GM18507 (cell line): ENCODE results near the gene SLC29A4.
"Not testable (repeated sequence)": the region's sequence is repeated elsewhere in the genome, so short reads cannot be mapped to it uniquely, and the experiment has no call there.

Experiments used
- DNase-seq: peaks from one replicate; pipeline ENCODE4 v3.0.0; 2011; ENCODE audit warnings: low read depth; ENCODE audit not compliant: insufficient read length; ENCODE audit errors: extremely low spot score
- FAIRE-seq: peaks from 2 replicates; lab custom pipeline; 2011; peaks lifted over from hg19 to GRCh38; lab: Jason Lieb, UNC

SLC29A4 gene, protein sequence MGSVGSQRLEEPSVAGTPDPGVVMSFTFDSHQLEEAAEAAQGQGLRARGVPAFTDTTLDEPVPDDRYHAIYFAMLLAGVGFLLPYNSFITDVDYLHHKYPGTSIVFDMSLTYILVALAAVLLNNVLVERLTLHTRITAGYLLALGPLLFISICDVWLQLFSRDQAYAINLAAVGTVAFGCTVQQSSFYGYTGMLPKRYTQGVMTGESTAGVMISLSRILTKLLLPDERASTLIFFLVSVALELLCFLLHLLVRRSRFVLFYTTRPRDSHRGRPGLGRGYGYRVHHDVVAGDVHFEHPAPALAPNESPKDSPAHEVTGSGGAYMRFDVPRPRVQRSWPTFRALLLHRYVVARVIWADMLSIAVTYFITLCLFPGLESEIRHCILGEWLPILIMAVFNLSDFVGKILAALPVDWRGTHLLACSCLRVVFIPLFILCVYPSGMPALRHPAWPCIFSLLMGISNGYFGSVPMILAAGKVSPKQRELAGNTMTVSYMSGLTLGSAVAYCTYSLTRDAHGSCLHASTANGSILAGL

DNA sequence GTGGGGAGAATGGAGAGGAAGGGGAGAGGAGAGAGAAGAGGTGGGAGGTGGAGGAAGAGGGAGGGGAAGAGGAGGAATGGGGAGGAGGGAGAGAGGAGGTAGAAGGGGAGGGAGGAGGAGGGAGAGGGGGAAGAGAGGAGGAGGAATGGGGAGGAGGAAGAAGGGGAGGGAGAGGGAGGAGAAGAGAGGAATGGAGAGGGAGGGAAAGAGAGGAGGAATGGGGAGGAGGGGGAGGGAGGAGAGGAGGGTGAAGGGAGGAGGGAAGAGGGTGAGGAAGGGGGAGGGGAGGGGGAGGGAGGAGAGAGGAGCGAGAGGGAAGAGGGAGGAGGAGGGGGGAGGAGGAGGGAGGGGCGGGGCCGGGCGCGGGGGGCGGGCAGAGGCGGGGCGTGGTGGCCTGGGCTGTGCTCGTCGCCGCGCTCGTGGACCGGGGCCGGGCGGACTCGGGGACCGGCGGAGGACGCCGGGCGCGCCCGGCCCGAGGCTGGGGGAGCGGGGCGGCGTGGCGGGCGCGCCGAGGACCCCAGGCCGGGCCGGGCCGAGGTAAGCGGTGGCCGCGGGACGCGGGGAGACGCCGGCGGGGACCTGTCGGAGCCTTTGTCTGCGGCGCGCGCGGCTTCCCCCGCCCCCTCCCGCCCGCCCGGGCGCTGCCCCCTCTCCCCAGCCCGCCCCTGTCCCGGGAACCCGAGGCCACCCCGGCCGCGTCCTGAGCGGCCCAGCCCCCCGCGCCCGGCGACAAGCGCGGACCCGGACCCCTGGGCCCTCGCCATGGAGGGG is at the start of gene SLC29A4:
Gene SLC29A4, plus strand, starts transcription at position 401 of the 774 bp plus-strand sequence. CDS start 4,874 bp downstream, outside the sequence.
- FAIRE-seq (no peak), DNase-seq (no peak)

DNA sequence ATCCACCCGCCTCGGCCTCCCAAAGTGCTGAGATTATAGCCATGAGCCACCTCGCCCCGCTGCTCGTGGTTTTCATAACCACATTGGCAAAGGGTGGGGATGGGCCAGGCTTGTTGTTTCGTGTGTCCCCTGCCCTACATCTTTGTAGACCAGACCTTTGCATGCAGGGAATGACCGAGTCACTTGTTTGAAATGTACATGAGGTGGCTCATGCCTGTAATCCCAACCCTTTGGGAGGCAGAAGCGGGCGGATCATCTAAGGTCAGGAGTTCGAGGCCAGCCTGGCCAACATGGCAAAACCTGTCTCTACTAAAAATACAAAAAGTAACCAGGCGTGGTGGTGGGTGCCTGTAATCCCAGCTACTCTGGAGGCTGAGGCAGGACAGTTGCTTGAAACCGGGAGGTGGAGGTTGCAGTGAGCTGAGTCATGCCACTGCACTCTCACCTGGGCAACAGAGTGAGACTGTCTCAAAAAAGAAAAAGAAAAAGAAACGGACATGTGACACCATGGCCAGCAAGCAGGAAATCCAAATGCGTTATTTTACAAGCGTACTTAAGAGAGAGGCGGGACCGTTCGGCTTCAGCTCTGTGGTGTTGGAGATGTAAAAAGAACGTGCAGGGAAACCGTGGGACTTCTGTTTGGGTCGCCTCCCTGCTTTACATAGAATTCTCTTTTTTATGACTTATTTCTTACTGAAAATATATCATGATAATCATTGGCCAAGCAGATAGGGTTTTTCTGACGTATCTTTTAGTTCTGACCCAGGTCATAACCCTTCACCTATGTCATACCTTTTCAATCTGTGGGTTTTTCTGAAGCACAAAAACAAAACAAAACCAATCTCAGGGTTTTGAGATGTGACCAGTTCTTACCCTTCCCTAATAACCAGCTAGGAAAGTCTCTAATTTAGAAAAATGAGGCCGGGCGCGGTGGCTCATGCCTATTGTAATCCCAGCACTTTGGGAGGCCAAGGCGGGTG is 47.6 kb upstream of the SLC29A4 start:
- DNase-seq (no peak), FAIRE-seq (peak; percentile 97)

DNA sequence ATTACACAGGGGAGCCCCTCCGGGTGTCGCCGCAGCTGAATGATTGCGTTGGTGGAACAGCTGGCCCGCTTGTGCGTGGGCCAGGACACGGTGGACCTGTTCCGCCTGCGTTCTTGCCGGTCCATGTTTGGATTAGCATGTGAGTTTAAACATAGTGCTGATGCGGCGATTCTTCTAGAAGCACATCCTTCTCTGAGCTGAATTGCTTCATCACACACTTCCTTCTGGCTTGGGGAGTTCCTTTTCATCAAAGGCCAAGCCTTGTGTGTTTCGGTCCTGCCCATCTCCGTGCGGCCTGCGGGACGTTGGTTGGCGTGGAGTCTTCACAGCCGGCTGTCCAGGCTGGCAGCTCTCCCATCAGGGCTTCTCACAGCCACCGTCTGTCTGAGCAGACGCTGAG is 45.5 kb upstream of the SLC29A4 start:
- no peak for DNase-seq
- FAIRE-seq: peak; percentile 18

DNA sequence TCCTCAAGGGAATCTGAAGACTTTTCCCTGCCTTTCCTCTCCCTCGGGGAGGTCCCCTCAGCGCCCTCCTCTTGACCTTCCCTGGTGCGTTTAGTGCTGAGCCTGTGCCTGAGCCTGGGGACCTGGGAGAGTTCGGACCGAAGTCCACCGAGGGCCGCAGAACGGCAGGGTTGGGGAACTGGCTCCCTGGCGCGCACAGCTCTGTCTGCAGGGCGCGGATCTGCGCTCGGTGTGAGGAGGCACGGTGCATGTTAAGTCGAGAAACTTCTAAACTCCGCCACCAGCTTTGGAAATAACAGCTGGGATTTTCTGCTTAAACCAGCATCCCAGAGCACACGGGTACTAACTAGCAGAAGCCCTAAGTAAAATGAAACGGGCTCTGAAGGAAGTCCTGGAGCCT is 44.2 kb upstream of the SLC29A4 start:
- FAIRE-seq (no peak), DNase-seq (no peak)

DNA sequence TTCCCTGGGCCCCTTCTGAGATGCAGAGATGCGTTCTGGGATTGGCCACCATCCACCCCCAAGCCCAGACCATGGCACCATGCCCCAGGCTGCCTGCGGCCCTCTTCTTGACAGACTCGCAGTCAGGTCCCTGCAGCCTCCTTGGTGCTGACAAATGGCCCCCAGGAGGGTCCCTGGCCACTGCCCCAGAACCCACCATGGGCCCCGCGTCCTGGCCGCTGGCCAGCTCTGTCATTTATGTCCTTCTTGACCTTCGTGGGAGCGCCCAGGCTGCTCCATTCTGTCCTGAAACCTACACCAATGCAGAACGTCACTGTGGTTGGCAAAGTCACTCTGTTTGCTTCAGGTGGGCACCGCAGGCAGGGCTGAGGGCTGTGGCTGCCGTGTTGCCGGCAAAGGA is 39.5 kb upstream of the SLC29A4 start:
- FAIRE-seq: no peak
- no peak for DNase-seq

DNA sequence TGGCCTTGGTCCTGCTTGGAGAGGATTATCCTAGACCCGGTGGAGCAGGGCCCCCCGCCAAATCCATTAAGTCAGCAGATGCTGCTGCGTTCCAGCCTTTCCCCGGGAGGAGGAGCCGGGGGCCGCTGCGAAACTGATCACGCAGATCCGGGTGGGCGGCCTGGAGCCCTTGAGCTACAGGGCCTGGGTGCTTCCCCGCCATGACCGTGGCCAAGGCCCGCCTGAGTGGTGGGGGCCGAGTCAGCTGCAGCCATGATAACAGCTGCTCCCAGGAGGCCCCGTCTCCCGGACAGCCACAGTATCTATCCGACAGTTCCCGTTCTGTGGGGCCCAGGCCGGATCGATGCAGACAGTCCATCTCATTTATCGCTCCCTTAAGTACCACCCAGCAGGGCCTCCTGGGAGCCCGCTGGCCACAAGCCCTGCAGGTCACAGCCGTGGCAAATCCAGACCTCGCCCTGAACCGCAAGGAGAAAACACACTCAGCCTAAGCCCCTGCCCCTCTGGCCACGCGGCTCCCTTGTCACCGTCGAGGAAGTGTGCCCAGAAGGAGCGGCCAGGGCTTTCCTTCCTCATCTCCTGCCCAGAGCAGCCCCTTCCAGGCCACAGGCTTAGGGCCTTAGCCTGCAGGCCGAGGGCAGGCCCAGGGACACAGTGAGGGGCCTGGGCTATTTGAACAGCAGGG is 34.4 kb upstream of the SLC29A4 start:
- DNase-seq: no peak
- no peak for FAIRE-seq

DNA sequence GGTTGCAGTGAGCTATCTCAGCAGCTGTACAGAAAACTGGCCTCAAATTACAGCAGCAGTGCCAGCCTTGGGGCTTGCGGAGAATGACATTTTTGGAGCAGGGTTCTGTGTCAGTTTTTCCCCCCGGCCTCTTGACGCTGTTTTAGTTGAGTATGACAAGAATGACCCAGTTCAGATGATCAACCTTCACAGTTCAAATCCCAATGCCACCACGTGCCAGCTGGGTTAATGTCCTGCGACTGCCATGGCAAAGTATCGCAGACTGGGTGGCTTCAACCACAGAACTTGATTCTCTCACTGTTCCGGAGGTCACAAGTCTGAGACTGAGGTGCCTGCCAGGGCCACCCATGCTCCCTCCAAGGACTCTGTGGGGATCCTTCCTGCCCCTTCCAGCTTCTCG is 32.0 kb upstream of the SLC29A4 start:
- not testable (repeated sequence) for FAIRE-seq, DNase-seq

DNA sequence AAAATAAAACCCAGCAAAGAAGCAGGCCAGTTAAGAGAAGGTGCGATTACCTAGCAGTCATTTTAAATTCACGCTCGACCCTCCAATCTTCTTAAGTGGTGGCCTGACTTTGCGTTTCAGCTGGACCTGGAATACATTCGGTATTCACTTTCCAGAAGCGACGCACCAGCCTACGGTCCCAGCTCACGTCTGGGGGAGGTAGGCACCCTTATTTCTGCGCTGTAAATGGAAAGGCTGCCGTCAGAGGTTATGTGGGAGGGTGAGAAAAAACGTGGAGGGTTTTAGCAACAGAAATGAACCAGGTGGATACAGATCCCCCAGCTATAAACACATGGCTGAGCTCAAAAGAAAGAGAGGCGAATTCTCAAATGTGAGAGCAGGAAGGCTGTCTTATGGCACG is 29.2 kb upstream of the SLC29A4 start:
- DNase-seq, FAIRE-seq: not testable (repeated sequence)

DNA sequence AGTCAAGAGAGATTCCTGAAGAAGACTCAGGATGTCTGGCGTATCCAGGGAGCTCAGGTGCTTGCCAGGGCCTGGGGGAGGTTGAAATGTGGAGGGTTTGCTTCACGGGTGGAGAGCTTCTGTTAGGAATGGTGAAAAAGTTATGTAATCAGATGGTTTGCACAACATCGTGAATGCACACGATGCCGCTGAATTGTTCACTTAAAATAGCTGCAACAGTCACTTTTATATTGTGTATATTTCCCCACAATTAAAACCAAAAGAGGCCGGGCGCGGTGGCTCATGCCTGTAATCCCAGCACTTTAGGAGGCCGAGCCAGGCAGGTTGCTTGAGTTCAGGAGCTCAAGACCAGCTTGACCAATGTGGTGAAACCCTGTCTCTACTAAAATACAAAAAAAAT is 28.4 kb upstream of the SLC29A4 start:
- not testable (repeated sequence) for FAIRE-seq, DNase-seq

DNA sequence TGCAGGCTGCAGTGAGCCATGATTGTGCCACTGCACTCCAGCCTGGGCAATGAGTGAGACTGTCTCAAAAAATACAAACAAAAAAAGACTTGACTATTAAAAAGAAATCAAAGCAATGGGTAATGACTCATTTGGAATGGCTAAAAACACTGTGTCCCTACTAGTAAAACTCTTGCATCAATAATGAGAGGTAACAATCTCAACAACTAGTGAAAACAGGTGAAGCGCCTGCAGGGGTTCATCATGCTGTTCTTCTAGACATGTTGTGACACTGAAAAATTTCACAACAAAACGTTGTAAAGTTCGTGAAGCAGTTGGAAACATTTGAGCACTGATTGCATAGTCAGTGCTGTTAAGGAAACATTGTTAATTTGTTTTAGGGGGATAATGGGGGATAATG is 26.9 kb upstream of the SLC29A4 start:
- DNase-seq (no peak), FAIRE-seq (no peak)

DNA sequence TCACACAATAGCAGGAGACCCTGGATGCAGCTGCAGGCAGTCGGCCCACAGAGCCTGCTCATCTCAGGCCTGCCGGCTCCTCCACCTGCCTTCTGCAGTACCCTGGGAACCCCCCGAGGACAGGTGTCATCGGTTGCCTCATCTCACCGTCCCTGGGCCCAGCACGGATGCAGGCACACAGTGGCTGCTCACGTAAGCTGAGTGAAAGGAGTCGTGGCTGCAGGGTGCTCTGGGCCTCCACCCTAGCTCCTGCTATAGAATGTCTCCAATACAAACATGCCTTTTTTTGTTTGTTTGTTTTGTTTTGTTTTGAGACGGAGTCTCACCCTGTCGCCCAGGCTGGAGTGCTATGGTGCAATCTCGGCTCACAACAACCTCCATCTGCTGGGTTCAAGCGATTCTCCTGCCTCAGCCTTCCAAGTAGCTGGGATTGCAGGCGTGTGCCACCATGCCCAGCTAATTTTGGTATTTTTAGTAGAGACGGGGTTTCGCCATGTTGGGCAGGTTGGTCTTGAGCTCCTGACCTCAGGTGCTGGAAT is 22.1 kb upstream of the SLC29A4 start:
- not testable (repeated sequence) for FAIRE-seq, DNase-seq

DNA sequence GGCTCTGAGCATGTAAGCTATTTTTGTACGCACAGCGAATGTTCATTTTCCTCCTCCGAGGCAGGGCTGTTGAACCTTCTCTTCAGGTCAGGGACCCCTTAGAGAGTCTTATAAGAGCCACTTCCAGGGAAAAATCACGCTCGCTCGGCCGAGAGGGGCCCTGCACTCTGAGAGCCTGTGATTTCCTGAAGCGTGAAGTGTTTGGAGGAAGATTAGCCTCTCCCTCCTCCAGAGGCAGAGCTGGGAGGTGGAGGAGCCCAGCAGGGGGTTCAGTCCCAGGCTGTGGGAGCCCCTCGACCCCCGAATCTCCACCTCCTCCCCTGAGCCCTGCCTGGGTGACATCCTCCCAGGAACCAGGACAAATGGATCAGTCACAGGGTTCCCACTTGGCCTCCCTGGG is 19.7 kb upstream of the SLC29A4 start:
- not testable (repeated sequence) for DNase-seq, FAIRE-seq

DNA sequence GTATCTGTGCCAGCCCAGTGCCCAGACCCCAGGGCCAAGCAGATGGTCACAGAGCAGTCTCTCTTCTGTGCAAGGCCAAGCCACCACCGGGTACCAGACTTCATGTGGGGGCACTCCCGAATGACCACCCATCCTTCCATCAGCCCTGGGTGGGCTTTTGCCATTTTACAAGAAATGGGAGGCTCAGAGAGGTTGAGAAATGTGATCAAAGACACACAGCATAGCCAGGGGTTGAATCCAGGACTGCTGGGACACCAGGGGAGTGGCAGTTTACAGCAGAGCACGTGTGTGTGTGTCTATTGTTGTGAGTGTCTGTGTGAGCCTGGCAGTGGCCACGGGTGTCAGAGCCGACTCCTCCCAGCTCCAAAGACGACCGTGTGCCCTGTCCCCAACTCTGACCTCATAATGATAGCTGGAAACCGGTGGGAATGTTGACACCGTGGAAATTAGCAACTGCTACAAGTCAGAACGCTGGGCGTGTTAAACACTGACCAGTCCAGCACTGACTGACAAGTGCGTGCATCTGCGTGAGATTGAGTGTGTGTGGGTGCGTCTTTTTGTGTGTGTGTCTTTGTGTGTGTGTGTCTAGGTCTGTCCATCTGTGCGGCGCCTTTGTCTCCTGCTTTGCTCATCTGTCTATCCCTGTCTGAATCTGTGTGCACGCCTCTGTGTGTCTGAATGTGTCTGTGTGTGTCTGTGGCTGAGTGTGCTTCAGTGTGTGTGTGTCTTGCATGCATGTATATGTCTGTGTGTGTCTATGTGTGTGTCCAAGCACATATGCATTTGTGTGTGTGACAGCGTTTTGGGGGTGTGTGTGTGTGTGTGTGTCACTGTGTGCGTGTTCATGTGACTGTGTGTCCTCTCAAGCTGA is 17.2 kb upstream of the SLC29A4 start:
- FAIRE-seq (no peak), DNase-seq (no peak)

DNA sequence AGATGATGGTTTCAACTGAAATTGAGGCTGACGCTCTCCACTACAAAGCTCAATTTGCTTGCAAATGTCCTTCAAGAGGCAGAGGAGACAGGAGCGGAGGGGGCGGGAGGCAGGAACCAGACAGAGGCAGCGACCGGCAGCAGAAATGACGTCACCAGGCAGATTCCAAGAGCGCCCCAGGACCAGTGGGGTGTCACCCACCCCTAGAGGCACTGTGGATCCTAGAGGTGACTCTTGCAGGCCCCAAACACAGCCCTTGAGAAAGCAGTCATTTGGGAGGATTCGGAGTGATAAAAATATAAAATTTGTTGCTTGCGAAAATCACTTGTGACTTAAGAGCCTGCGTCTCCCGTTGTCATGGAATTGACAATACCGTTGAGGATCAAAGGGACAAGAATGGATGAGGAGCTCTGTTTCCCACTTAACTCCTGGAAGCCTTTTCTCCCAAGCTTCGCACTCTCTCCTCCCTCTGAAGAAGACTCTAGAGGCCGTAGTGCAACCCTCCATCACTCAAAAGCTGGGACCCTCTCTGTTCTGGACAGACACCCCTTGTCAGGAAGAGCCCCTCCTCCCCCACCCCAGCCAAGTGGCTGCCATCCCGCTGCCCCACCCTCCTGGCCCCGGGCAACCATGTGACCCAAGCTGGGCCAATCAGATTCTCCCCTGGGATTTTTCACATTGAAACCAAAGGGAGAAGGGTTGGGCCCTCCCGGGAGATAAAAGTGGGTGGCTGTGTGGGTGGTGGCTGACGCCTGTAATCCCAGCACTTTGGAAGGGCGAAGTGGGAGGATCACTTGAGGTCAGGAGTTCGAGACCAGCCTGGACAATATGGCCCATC is 16.3 kb upstream of the SLC29A4 start:
- FAIRE-seq (no peak), DNase-seq (no peak)

DNA sequence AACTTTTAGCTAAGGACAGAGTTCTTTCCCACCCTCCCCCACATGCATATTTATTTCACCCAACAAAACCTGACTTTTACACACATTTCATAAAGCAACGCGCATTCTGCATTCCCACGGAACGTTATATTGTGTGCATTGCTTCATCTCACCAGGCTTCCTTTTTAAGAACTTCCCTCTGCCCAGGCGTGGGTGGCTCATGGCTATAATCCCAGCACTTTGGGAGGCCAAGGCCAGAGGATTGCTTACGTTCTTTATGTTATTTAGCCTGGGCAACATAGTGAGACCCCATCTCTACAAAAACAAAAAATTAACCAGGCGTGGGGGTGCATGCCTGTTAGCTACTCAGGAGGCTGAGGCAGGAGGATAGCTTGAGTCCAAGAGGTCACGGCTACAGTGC is 14.9 kb upstream of the SLC29A4 start:
- not testable (repeated sequence) for FAIRE-seq, DNase-seq

DNA sequence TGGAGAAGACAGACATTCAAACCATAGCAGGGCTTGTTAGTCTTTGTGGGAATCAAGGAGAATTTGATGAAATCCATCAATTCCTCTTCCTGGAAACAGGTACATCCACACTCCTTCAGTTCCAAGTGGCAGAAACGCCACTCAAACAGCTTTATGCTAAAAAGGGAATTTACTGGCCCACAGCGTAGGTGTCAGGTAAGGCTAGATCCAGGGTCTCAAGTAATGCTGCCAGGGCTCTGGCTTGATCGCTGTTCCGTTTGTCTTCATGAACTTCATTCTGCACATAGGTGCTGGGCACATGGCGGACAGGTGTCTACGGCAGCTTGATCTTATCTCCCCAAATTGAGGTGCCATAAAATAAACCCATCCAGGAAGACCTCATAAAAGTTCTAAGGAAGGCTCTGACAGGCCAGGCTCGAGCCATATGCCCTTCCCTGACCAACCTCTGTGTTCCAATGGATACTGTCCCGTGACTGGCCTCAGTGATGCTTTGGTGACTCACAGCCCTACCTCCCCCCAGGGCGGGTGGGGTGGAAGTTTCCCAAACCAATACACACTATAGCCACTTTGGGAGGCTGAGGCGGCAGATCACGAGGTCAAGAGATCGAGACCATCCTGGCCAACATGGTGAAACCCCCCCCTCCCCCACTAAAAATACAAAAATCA is 12.6 kb upstream of the SLC29A4 start:
- not testable (repeated sequence) for FAIRE-seq, DNase-seq
